GM12878 (cell line): ENCODE data around the gene AMY1C. TPM values are rescaled to one million over a fixed set of nuclear protein-coding genes. Genes with fewer than 3 reads are reported as not detected.
"Not testable (repeated sequence)": the region's sequence is repeated elsewhere in the genome, so short reads cannot be mapped to it uniquely, and the experiment has no call there.

Source experiments
- ATAC-seq: fragments of 200-7000 bp; cut with Tn5 transposase; 3 replicates; pipeline ENCODE4 v1.9.1; 2020; ENCODE audit warnings: mild to moderate bottlenecking, moderate library complexity
- BruUV-seq: library from RNA; stranded (reverse); fragments of 400-500 nt; replicated peaks from 2 replicates; lab custom pipeline; 2021; lab: Mats Ljungman, UMichigan
- CTCF ChIA-PET: fragments of 300-600 bp; sonication (Branson Sonifier 250); formaldehyde crosslinking; extraction: SDS; loops from one replicate; lab custom pipeline; 2021; ENCODE audit warnings: inconsistent platforms; lab: Yijun Ruan, JAX
- POLR2A ChIA-PET: fragments of 350-600 bp; formaldehyde crosslinking; extraction: SDS; loops from one replicate; lab custom pipeline; 2021; ENCODE audit warnings: inconsistent platforms; lab: Charles Lee
- RAD21 ChIA-PET: fragments of 300-600 bp; sonication (Branson Sonifier 250); formaldehyde crosslinking; loops from one replicate; lab custom pipeline; 2023; ENCODE audit warnings: antibody characterized with exemption; ENCODE audit not compliant: unreplicated experiment; lab: Charles Lee
- SMC1A ChIA-PET: fragments of 300-600 bp; sonication (Branson Sonifier 250); formaldehyde crosslinking; loops from one replicate; lab custom pipeline; 2023; ENCODE audit not compliant: unreplicated experiment, uncharacterized antibody; lab: Charles Lee
- DNase-seq: peaks from one replicate; pipeline ENCODE4 v3.0.0-alpha.2; 2011; ENCODE audit warnings: low read depth, low spot score
- FAIRE-seq: peaks from 3 replicates; lab custom pipeline; 2011; peaks lifted over from hg19 to GRCh38; lab: Jason Lieb, UNC
- H2AFZ ChIP-seq: 2 replicates; pipeline ENCODE4 v1.6.0; 2011; ENCODE audit warnings: low read depth, low read length, control low read depth; ENCODE audit not compliant: control insufficient read depth
- H3K27ac ChIP-seq: 2 replicates; pipeline ENCODE4 v1.5.1; 2011; ENCODE audit warnings: control low read depth; ENCODE audit not compliant: control insufficient read depth, insufficient read depth
- H3K27me3 ChIP-seq, 2 experiments: replicated peaks in 1 of 2; 2 replicates each; pipeline versions ENCODE4 v1.6.0 to v1.6.1; 2011; ENCODE audit warnings: low read length in 1 of 2; ENCODE audit not compliant: control insufficient read depth in 2 of 2, insufficient read depth in 2 of 2
- H3K36me3 ChIP-seq, 2 experiments: 2 replicates each; pipeline ENCODE4 v1.5.1; 2011; ENCODE audit warnings: low read length in 1 of 2; ENCODE audit not compliant: control insufficient read depth in 2 of 2, insufficient read depth in 2 of 2
- H3K4me1 ChIP-seq: 2 replicates; pipeline ENCODE4 v1.6.1; 2011; ENCODE audit warnings: mild to moderate bottlenecking, low read length, moderate library complexity, mixed read lengths; ENCODE audit not compliant: control insufficient read depth, insufficient read depth
- H3K4me2 ChIP-seq: 2 replicates; pipeline ENCODE4 v1.6.0; 2011; ENCODE audit warnings: control low read depth; ENCODE audit not compliant: control insufficient read depth, insufficient read depth
- H3K4me3 ChIP-seq: fragments of 200-600 bp; sonication (generic); 2 replicates; pipeline ENCODE4 v1.5.1; 2016
- H3K79me2 ChIP-seq: 2 replicates; pipeline ENCODE4 v1.6.0; 2011; ENCODE audit warnings: low read length; ENCODE audit not compliant: control insufficient read depth, insufficient read depth
- H3K9ac ChIP-seq: 2 replicates; pipeline ENCODE4 v1.8.0; 2011; ENCODE audit warnings: low read length, control low read depth, mixed read lengths; ENCODE audit not compliant: control insufficient read depth, insufficient read depth
- H3K9me3 ChIP-seq: replicated peaks from 3 replicates; pipeline ENCODE4 v1.5.1; 2011; ENCODE audit warnings: mild to moderate bottlenecking, low read length; ENCODE audit not compliant: control insufficient read depth, insufficient read depth
- H4K20me1 ChIP-seq: 2 replicates; pipeline ENCODE4 v1.6.0; 2011; ENCODE audit not compliant: control insufficient read depth, insufficient read depth
- WGBS: methylation state at CpG from one replicate; pipeline ENCODE4 v1.1.6; 2016; ENCODE audit warnings: low lambda C conversion rate; ENCODE audit not compliant: insufficient replicate concordance, insufficient coverage; ENCODE audit errors: missing lambda C conversion rate; 5-methylcytosine and 5-hydroxymethylcytosine counted together
- in situ Hi-C: fragments of 300-500 bp; cut with MboI; formaldehyde crosslinking; loops from 9 replicates; pipeline ENCODE4 v1.14.3; 2018; ENCODE audit warnings: mixed read lengths
- intact Hi-C: fragments of 100-400 bp; cut with micrococcal nuclease; formaldehyde crosslinking; loops from one replicate; pipeline ENCODE4 v1.14.2; 2022; ENCODE audit not compliant: unreplicated experiment
- polyA plus RNA-seq, 11 experiments: library from polyadenylated mRNA; depleted of rRNA in 4 of 11; unstranded in 6 of 11; stranded (reverse) in 5 of 11; fragments of >200 nt; fragmentation: Nextera tagmentation in 4 of 11; fragmentation: Illumina TruSeq in 1 of 11; extraction: Ambion mirVana in 4 of 11; extraction: Trizol in 1 of 11; gene quantifications; 1 replicate in 1 of 11; 2 replicates in 10 of 11; pipeline versions ENCODE4 v1.2.1 to v1.2.3, GENCODE V29; 2011 to 2016; ENCODE audit warnings: inconsistent platforms in 2 of 11, missing spikeins in 2 of 11, low read depth in 1 of 11
- total RNA-seq, 4 experiments: library from RNA; depleted of rRNA in 3 of 4; stranded (reverse); fragments of >200 nt in 3 of 4; fragmentation: Illumina TruSeq in 1 of 4; extraction: Trizol in 1 of 4; gene quantifications; 2 replicates each; pipeline versions ENCODE4 v1.2.1 to v1.2.3, GENCODE V29; 2013 to 2021

AMY1C gene
- total and polyA plus RNA-seq, 10 of the 15 experiments (the other 5 are each of a cell fraction or from before 2014, with no cell fraction given), result 0.06 to 0.13 (median 0.07) TPM; not detected in 7

DNA sequence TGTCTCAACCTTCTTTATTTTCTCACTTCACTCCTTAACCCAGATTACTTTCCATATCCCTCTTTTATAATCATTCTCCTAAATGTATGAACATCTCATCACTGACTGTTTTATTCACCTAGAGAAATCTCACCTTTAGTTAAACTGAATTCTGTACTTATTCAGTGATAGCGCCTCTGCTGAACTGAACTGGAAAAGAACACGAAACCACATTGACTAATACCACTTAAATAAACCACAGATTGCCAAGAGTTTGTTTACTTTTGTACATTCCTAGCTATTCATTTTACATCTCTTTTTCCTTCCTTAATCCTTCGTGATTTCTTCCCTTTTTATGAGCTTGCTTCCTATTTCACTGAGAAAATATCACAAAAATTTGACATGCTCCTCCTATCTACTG is 42.0 kb upstream of the AMY1C start:
- ATAC-seq, H3K9ac ChIP-seq, DNase-seq, in situ Hi-C loops, POLR2A ChIA-PET, SMC1A ChIA-PET, H3K4me3 ChIP-seq, H3K4me2 ChIP-seq, RAD21 ChIA-PET, BruUV-seq, H2AFZ ChIP-seq, H3K4me1 ChIP-seq, H3K36me3 ChIP-seq, H3K9me3 ChIP-seq, intact Hi-C loops, FAIRE-seq, H4K20me1 ChIP-seq, H3K27me3 ChIP-seq, H3K27ac ChIP-seq, CTCF ChIA-PET, H3K79me2 ChIP-seq: not testable (repeated sequence)
- no CpG with 5 or more reads among the region's 3 CpGs for WGBS

DNA sequence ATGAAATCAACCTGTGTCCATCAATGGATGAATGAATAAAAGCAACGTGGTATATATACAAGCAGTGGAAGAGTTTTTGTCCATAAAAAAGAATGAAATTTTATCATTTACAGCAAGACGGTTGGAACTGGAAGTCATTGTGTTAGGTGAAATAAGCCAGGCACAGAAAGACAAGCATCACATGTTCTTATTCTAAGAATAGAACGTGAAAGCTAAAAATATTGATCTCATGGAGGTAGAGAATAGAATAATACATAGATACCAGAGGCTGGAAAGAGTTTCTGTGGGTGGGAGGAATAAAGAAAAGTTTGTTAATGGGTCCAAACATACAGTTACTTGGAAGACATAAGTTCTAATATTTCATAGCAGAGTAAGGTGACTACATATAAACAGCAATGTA is 39.3 kb upstream of the AMY1C start:
- no CpG with 5 or more reads among the region's 3 CpGs for WGBS
- H3K4me2 ChIP-seq, DNase-seq, FAIRE-seq, H2AFZ ChIP-seq, H3K36me3 ChIP-seq, BruUV-seq, intact Hi-C loops, H3K4me3 ChIP-seq, H3K4me1 ChIP-seq, H3K27me3 ChIP-seq, H3K9me3 ChIP-seq, ATAC-seq, RAD21 ChIA-PET, in situ Hi-C loops, H3K9ac ChIP-seq, H3K27ac ChIP-seq, SMC1A ChIA-PET, CTCF ChIA-PET, H4K20me1 ChIP-seq, H3K79me2 ChIP-seq, POLR2A ChIA-PET: not testable (repeated sequence)

DNA sequence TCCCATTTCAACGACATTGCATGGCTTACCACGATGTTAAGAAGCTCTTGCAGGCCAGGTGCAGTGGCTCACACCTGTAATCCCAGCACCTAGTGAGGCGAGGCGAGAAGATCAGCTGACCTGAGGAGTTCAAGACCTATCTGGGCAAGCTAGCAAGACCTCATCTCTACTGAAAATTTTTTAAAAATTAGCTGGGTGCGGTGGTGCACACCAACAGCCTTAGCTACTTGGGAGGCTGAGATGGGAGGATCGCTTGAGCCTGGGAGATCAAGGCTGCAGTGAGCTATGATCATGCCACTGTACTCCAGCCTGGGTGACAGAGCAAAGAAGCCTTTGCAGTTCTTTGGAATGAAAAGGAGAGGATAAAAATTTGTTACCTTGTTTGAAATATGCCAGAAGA is 32.3 kb upstream of the AMY1C start:
- SMC1A ChIA-PET, H3K4me2 ChIP-seq, ATAC-seq, in situ Hi-C loops, DNase-seq, FAIRE-seq, intact Hi-C loops, H2AFZ ChIP-seq, H3K9ac ChIP-seq, H4K20me1 ChIP-seq, CTCF ChIA-PET, H3K36me3 ChIP-seq, H3K27ac ChIP-seq, RAD21 ChIA-PET, H3K4me3 ChIP-seq, H3K9me3 ChIP-seq, H3K27me3 ChIP-seq, H3K79me2 ChIP-seq, BruUV-seq, H3K4me1 ChIP-seq, POLR2A ChIA-PET: not testable (repeated sequence)
- WGBS, result 12% methylated on average over 6 of the region's 6 CpGs

DNA sequence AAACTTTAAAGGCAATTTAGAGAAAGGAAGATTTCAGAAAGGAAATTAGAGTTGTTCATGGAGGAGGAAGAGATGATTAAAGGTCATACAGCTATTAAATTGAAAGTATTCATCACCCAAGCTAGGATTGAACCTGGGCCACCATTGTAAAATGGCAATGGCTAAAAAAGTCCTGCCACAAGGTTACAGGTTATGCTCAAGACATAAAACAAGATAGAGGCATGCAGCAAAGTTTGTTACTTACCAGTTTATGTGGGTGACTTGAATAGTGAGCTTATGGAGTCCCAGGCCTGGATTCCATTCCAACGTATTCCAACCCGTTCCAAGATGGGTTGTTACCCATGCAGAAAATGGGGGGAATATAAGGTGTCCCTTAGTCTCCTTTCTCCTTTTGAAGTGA is 28.2 kb upstream of the AMY1C start:
- H3K9me3 ChIP-seq, H3K79me2 ChIP-seq, H3K27ac ChIP-seq, SMC1A ChIA-PET, in situ Hi-C loops, POLR2A ChIA-PET, H4K20me1 ChIP-seq, intact Hi-C loops, CTCF ChIA-PET, H3K4me3 ChIP-seq, ATAC-seq, DNase-seq, FAIRE-seq, H3K4me2 ChIP-seq, H3K9ac ChIP-seq, H3K27me3 ChIP-seq, H2AFZ ChIP-seq, H3K36me3 ChIP-seq, BruUV-seq, RAD21 ChIA-PET, H3K4me1 ChIP-seq: not testable (repeated sequence)
- no CpG with 5 or more reads among the region's 2 CpGs for WGBS
